ENCODE data around the gene TFAP2B. TPM values are rescaled to one million over a fixed set of nuclear protein-coding genes. Genes with fewer than 3 reads are reported as not detected.

The TFAP2B gene
- total RNA-seq, 1 experiment from 2014 or later: not detected

DNA sequence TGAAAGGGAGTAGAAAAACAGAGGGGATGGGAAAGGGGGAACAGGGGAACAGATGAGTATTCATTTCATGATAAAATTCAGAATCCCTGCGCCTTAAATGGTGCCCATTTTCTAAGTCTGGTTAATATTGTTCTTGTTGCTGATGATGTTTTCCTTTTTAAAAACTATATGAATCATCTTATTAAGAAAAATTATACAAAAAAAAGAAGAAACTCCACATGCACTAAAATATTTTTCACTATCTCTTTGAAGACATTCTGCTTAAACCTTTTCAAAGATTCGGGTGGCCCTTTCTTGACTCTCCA is 1.1 kb upstream of the TFAP2B start:
- Histone ChIP-seq H3K9me3 (ENCODE audit: control insufficient read depth, low read depth, low read length) (no peaks in the 10 kb centered on the region), H3K23me2 (ENCODE audit: insufficient read length, low read depth, low read length, poor library complexity, severe bottlenecking) (peaks cover 7% of the 10 kb centered on the region), H3K18ac (ENCODE audit: insufficient read length, low read depth, low read length) (no peak overlapping the region), H3K9ac (ENCODE audit: extremely low read depth, insufficient read length, low read length) (no peak overlapping the region), H3K4ac (ENCODE audit: low read depth, low read length) (no peak overlapping the region), H4K5ac (ENCODE audit: insufficient read length, low read depth, low read length) (no peak overlapping the region), H2AK5ac (ENCODE audit: insufficient read length, low read length) (no peak overlapping the region), H2BK15ac (ENCODE audit: low read depth, low read length) (no peak overlapping the region), H3K79me2 (ENCODE audit: insufficient read depth, low read length) (no peaks in the 10 kb centered on the region), H3K79me1 (ENCODE audit: insufficient read depth, low read depth, low read length, poor library complexity, severe bottlenecking) (no peaks in the 10 kb centered on the region), H4K91ac (ENCODE audit: insufficient read length, low read depth, low read length) (no peak overlapping the region), H3K27ac (ENCODE audit: insufficient read length, low read depth, low read length) (no peak overlapping the region), H2BK20ac (ENCODE audit: low read depth, low read length, poor library complexity, severe bottlenecking) (no peak overlapping the region), H3K4me2 (ENCODE audit: insufficient read depth, insufficient read length, low read length) (no peak overlapping the region), H4K8ac (replicated peaks; ENCODE audit: insufficient read length, low read depth, low read length) (no peak overlapping the region), H2BK12ac (ENCODE audit: insufficient read length, low read depth, low read length) (no peak overlapping the region), H3K14ac (ENCODE audit: insufficient read depth, low read length) (no peak overlapping the region), H3K23ac (ENCODE audit: insufficient read length, low read depth, low read length) (no peak overlapping the region), H3K4me1 (ENCODE audit: insufficient read depth, low read length) (no peaks in the 10 kb centered on the region), H2BK120ac (ENCODE audit: low read depth, low read length, poor library complexity, severe bottlenecking) (no peak overlapping the region), H2BK5ac (ENCODE audit: insufficient read length, low read length) (no peak overlapping the region), H2AFZ (ENCODE audit: low read length) (no peak overlapping the region), H3K56ac (ENCODE audit: insufficient read length, low read depth, low read length) (no peak overlapping the region), H4K20me1 (ENCODE audit: control insufficient read depth, insufficient read depth, insufficient read length) (no peaks in the 10 kb centered on the region), H3T11ph (ENCODE audit: low read length) (no peak overlapping the region), H3K27me3 (ENCODE audit: insufficient read depth, low read length) (peaks cover 59% of the 10 kb centered on the region)
- Mint-ChIP-seq H3K9me3 (peaks cover 0 to 8% of the 10 kb centered on the region in 2 experiments; a peak in 1 of 5 replicates), H3K4me1 (peaks cover 24 to 40% of the 10 kb centered on the region in 2 experiments), H3K4me3 (no peak overlapping the region; a peak in 1 of 5 replicates), H3K27me3 (ENCODE audit: low read depth) (peaks cover 95% of the 10 kb centered on the region), H3K36me3 (ENCODE audit: insufficient read depth in 1 of 3, low read depth in 3 of 3) (no peaks in the 10 kb centered on the region), H3K27ac (no peak overlapping the region)
- WGBS (ENCODE audit: extremely low coverage, insufficient read length, low lambda C conversion rate): no CpG with 5 or more reads among the region's 2 CpGs
- TF ChIP-seq, protein P1, sequence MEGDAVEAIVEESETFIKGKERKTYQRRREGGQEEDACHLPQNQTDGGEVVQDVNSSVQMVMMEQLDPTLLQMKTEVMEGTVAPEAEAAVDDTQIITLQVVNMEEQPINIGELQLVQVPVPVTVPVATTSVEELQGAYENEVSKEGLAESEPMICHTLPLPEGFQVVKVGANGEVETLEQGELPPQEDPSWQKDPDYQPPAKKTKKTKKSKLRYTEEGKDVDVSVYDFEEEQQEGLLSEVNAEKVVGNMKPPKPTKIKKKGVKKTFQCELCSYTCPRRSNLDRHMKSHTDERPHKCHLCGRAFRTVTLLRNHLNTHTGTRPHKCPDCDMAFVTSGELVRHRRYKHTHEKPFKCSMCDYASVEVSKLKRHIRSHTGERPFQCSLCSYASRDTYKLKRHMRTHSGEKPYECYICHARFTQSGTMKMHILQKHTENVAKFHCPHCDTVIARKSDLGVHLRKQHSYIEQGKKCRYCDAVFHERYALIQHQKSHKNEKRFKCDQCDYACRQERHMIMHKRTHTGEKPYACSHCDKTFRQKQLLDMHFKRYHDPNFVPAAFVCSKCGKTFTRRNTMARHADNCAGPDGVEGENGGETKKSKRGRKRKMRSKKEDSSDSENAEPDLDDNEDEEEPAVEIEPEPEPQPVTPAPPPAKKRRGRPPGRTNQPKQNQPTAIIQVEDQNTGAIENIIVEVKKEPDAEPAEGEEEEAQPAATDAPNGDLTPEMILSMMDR (conservative IDR thresholded peaks at IDR 0.05): no peak
- no peak for DNase-seq

All from H9 (cell line).